PC-3 (cell line): ENCODE data around the gene SMCR8. TPM values are rescaled to one million over a fixed set of nuclear protein-coding genes. Genes with fewer than 3 reads are reported as not detected.

Source experiments
- ATAC-seq: fragments of 200-7000 bp; cut with Tn5 transposase; 2 replicates; pipeline ENCODE4 v1.9.1; 2020; ENCODE audit warnings: mild to moderate bottlenecking, moderate library complexity
- BruUV-seq: library from RNA; stranded (reverse); fragments of 400-500 nt; replicated peaks from 2 replicates; lab custom pipeline; 2021; lab: Mats Ljungman, UMichigan
- CTCF ChIA-PET: fragments of 300-600 bp; sonication (Branson Sonifier 250); formaldehyde crosslinking; loops from one replicate; lab custom pipeline; 2022; ENCODE audit warnings: antibody characterized with exemption; lab: Charles Lee
- POLR2A ChIA-PET: fragments of 300-600 bp; sonication (Branson Sonifier 250); formaldehyde crosslinking; loops from one replicate; lab custom pipeline; 2022; ENCODE audit warnings: antibody characterized with exemption; ENCODE audit not compliant: unreplicated experiment; lab: Charles Lee
- DNase-seq: peaks from one replicate; pipeline ENCODE4 v3.0.0-alpha.2; 2015
- H2AFZ ChIP-seq: fragments of 300-600 bp; sonication (generic); 2 replicates; pipeline ENCODE4 v1.6.0; 2016; ENCODE audit warnings: antibody characterized with exemption, low read length
- H3F3A ChIP-seq: fragments of 300-600 bp; sonication (generic); one replicate; pipeline ENCODE4 v1.6.0; 2017; ENCODE audit warnings: antibody characterized with exemption, low read length, control low read depth, mild to moderate bottlenecking; ENCODE audit not compliant: unreplicated experiment
- H3K27ac ChIP-seq: fragments of 300-600 bp; sonication (generic); 2 replicates; pipeline ENCODE4 v1.5.1; 2016; ENCODE audit warnings: mild to moderate bottlenecking, low read length
- H3K27me3 ChIP-seq: fragments of 300-600 bp; sonication (generic); 2 replicates; pipeline ENCODE4 v1.6.1; 2016; ENCODE audit warnings: low read length, mixed read lengths
- H3K36me3 ChIP-seq: fragments of 300-600 bp; sonication (generic); 2 replicates; pipeline ENCODE4 v1.6.1; 2016; ENCODE audit warnings: low read depth, mixed run types, low read length, mixed read lengths
- H3K4me1 ChIP-seq: fragments of 300-600 bp; sonication (generic); 2 replicates; pipeline ENCODE4 v1.5.1; 2016; ENCODE audit warnings: low read length; ENCODE audit not compliant: insufficient read depth
- H3K4me2 ChIP-seq: fragments of 300-600 bp; sonication (generic); 2 replicates; pipeline ENCODE4 v1.6.0; 2016; ENCODE audit warnings: low read length
- H3K4me3 ChIP-seq: fragments of 300-600 bp; sonication (generic); 2 replicates; pipeline ENCODE4 v1.5.1; 2016; ENCODE audit warnings: mild to moderate bottlenecking, low read length, mixed read lengths
- H3K79me2 ChIP-seq: fragments of 300-600 bp; sonication (generic); 2 replicates; pipeline ENCODE4 v1.6.1; 2017; ENCODE audit warnings: low read length, mixed read lengths
- H3K9ac ChIP-seq: fragments of 300-600 bp; sonication (generic); 2 replicates; pipeline ENCODE4 v1.6.0; 2016; ENCODE audit warnings: mild to moderate bottlenecking, low read length
- H3K9me2 ChIP-seq: fragments of 300-600 bp; sonication (generic); replicated peaks from 2 replicates; pipeline ENCODE4 v1.6.1; 2016; ENCODE audit warnings: mixed run types, low read length, mixed read lengths
- H3K9me3 ChIP-seq: fragments of 300-600 bp; sonication (generic); 2 replicates; pipeline ENCODE4 v1.6.1; 2016; ENCODE audit warnings: low read length, mixed read lengths
- H4K20me1 ChIP-seq: fragments of 300-600 bp; sonication (generic); 2 replicates; pipeline ENCODE4 v1.6.1; 2016; ENCODE audit warnings: low read length, mixed read lengths
- CTCF ChIP-seq: fragments of 300-600 bp; sonication (generic); conservative IDR thresholded peaks from 2 replicates; pipeline ENCODE4 v1.5.1; 2017; ENCODE audit warnings: antibody characterized with exemption, low read depth, mild to moderate bottlenecking, low read length
- EZH2 ChIP-seq: fragments of 300-600 bp; sonication (generic); IDR thresholded peaks from one replicate; pipeline ENCODE4 v1.6.1; 2017; ENCODE audit warnings: antibody characterized with exemption, mild to moderate bottlenecking, low read length; ENCODE audit not compliant: unreplicated experiment
- EZH2phosphoT487 ChIP-seq: fragments of 300-600 bp; sonication (generic); IDR thresholded peaks from 2 replicates; pipeline ENCODE4 v1.6.1; 2018; ENCODE audit warnings: mild to moderate bottlenecking, antibody characterized with exemption, low read length, borderline replicate concordance
- intact Hi-C: fragments of 100-400 bp; cut with micrococcal nuclease; formaldehyde crosslinking; loops from 2 replicates; pipeline ENCODE4 v1.9.0; 2023
- total RNA-seq: library from RNA; depleted of rRNA; stranded (reverse); fragments of >200 nt; gene quantifications from 2 replicates; pipeline ENCODE4 v1.2.3, GENCODE V29; 2014

The SMCR8 gene
- total RNA-seq, 1 experiment from 2014 or later, result 20.4 TPM

- BruUV-seq, result no TSS peak
- H3K36me3 ChIP-seq, result peaks cover 67% of the 10 kb centered on the region
- no peak overlapping the region for H2AFZ ChIP-seq
- CTCF ChIA-PET, result no interaction called here
- POLR2A ChIA-PET, result no interaction called here
- H3K4me1 ChIP-seq, result no peaks in the 10 kb centered on the region
- no peak for ATAC-seq
- DNase-seq, result no peak
- no peaks in the 10 kb centered on the region for H3K79me2 ChIP-seq
- no peaks in the 10 kb centered on the region for H3F3A ChIP-seq
- no peak overlapping the region for H3K4me3 ChIP-seq
- H3K27ac ChIP-seq, result no peak overlapping the region
- H3K27me3 ChIP-seq, result no peaks in the 10 kb centered on the region
- H3K9me3 ChIP-seq, result no peaks in the 10 kb centered on the region
- H3K4me2 ChIP-seq, result no peak overlapping the region
- no peak overlapping the region for H3K9ac ChIP-seq
- H4K20me1 ChIP-seq, result no peaks in the 10 kb centered on the region
- TF ChIP-seq EZH2phosphoT487, result no peak
- no peak for TF ChIP-seq CTCF
- TF ChIP-seq EZH2, result no peak
- intact Hi-C loops, result no loop called here
- H3K9me2 ChIP-seq, result no peaks in the 10 kb centered on the region
These were observed 34.2 kb upstream of the SMCR8 start for GRCh38 chr17:18280766-18281371.

GRCh38 chr17:18281788-18282187 is 33.3 kb upstream of the SMCR8 start:
- Histone ChIP-seq H3K4me2 (no peak overlapping the region), H3K36me3 (peaks cover 64% of the 10 kb centered on the region)

More at GRCh38 chr17:18281788-18282187, 33.3 kb upstream of the SMCR8 start:
- H3K27ac ChIP-seq, result no peak overlapping the region
- H4K20me1 ChIP-seq, result no peaks in the 10 kb centered on the region
- H3K4me1 ChIP-seq, result no peaks in the 10 kb centered on the region
- ATAC-seq (no peak), DNase-seq (no peak)
- H2AFZ ChIP-seq, result no peak overlapping the region
- ChIA-PET CTCF (no interaction called here), POLR2A (no interaction called here)
- BruUV-seq, result no TSS peak
- TF ChIP-seq CTCF (no peak), EZH2phosphoT487 (no peak), EZH2 (no peak)
- H3K27me3 ChIP-seq, result no peaks in the 10 kb centered on the region
- H3K9me3 ChIP-seq, result no peaks in the 10 kb centered on the region
- no peaks in the 10 kb centered on the region for H3K9me2 ChIP-seq
- no peaks in the 10 kb centered on the region for H3F3A ChIP-seq
- H3K79me2 ChIP-seq, result no peaks in the 10 kb centered on the region
- intact Hi-C loops, result no loop called here
- no peak overlapping the region for H3K4me3 ChIP-seq
- H3K9ac ChIP-seq, result no peak overlapping the region
